CD4-positive, alpha-beta T cell treated with Interleukin-4 for 4 hours (primary cell): ENCODE results near the gene VIL1.

Source experiments
- DNase-seq: peaks from one replicate; pipeline ENCODE4 v3.0.0-alpha.2; 2020

Gene VIL1

DNA sequence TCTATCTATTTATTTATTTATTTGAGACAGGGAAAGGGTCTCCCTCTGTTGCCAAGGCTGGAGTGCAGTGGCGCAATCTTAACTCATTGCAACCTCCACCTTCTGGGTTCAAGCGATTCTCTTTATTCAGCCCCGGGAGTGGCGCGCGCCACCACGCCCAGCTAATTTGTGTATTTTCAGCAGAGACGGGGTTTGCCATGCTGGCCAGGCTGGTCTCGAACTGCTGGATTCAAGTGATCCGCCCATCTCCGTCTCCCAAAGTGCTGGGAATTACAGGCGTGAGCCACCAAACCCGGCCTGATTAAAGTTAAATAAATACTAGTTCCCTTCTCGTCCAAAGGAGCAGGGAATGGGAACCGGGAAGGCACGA is 23.5 kb upstream of the VIL1 start:
- no peak for DNase-seq

DNA sequence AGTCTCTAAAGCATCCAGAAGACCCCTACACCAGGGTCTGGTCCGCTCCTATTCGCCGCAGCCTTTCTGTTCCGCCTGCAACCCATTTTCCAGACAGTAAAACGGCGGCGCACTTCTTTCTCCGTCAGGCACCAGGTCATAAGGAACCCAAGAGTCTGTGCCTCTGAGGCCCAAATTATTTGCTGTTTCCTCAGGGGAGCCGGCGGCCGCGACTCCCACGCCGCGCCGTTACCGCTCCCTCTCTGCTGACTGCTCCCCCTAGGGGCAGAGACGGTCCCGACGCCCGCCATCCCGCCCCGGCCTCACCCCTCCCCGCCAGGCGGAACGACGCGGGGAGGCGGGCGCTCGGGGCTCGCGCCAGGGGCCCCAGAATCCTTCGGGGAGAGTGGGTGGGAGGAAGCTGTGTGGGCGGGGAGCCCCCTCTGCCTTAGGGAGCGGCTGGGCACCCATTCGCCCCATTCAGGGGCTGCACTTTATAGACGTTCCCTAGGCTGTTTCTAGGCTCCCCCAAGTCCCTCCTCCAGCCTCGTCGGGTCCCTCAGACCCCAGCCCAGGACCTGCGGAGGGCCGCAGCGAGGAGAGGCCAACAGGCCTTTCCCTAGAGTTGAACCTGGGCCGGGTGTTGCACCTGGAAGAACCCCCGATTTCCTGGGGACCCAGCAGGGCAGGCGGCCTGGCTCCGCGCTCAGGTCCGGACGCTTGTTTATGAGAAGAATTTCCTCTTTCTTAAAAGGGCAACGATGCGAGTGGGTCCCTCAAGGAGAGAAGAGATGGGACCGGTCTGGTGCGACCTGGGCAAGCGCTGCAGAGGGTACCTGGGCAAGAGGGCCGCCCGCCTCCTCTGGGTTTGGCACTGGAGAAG is 22.9 kb upstream of the VIL1 start:
- peak; percentile 97 for DNase-seq

DNA sequence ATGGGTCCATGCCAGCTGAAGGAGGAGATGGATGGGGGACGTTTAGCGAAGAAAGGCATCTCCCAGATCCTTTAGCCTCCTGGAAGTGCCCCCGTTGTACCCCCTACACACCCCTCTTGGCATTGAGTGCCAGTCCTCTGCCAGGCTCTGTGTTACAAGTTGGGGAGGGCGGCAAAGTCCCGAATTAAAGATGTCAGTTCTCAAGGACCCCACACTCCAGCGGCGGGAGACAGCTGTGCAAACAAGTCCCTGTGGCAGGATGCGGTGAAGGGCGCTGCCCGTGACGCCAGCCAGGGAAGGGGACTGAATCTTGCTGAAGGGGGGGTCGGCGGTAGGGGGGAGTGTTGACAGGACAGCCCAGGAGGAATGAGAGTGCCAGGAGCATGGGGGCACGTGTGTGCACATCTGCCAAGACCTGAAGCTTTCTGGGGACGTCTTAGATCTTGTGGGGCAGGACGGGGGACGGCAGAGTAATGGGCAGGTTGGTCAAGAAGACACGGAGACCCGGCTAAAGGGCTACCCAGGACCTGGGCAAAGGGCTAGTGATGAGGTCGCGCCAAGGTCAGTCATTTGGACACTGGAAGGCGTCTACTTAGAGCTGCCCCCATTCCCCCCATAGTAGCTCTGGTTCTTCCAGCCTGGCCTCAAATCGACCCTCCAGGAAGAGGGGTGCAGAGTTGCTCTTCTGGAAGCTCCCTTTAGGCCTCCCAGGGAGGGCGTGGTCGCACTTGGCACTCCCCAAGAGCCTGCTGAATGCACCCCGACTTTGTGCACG is 22.0 kb upstream of the VIL1 start:
- peak; percentile 79 for DNase-seq

DNA sequence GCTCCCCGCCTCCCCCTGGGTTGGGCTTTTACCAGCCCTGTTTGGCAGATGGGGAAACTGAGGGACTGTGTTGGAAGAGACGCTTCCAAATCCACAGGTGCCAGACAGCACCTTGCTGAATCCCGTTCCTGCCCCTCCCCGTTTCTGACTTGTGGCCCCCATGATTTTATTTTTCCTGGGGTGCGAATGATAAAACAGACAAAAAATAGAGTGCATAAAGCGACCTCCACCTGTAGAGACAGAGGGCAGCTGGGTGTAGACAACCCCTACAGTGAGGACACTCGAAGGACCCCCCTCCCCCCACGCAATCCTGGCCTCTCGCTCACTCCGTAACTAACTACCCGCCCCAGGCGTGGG is 21.5 kb upstream of the VIL1 start:
- DNase-seq = no peak

DNA sequence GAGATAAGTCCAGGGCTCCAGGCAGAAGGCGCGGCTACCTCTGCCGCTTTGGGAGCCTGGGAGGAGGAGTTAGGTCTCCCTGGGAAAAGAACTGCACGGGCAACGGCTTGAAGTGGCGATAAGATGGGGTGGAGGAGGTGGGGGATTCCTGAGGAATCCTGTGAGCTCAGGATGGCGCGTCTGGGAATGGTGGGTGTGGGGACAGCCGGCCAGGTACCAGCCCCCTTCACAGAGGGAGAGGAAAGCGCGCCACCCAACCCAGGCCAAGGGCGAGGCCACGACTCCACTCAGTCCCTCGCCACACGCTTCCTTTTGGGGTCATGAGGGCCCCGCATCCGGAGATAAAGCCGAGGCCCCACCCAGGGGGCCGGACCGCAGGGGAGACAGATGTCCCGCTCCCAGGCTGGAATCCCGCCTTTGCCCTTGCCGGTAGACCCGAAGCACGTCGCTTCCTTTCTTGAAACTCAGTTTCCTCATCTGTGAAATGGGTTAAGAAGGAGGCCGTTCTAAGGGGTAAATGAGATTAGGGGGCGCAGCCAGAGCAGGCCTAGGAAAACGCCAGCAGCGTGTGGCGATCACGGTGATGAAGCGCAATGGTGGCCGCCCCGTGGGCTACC is 21.0 kb upstream of the VIL1 start:
- peak; percentile 61 for DNase-seq

DNA sequence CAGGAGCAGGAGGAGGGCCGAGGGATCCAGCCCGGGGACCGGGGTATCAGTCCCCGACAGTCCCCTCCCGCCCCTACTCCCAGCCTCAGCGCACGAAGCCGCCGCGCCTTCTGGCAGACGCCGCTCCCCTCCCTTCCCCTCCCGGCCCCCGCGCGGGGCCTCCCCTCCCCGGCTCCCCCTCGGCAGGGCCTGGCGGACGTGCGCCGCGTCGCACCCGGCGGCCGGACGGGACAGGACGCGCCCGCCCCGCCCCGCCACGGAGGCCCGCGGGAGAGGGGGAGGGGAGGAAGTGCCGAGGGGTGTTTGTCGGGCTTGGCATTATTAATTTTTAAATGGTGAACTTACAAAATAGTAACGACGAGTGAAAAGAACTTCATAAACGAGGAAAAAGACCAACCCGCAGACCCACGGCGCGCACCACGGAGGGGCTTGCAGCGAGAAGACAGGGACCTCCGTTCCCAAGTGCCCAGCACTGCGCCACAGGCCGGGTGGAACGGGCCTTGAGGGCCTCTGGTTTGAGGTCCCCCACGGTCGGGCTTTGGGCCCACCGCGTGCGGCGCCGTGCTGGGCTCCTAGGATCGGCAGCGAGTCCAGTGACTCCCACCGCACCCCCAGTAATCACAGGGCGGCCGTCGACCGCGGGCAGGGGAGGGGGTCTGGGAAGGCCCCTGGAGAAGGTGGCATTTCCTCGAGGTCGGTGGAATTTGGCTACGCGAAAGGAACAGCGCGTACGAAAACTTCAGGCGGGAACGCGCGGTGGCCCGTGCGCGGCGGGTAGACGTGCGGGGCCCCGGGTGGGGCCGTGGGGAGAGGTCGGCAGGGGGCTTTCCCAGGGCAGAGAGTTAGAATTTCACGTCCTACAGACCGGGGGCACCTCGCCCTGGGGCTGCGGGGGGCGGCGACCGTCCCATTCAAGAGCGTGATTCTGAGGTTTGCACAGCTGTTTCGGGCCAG is 20.2 kb upstream of the VIL1 start:
- DNase-seq = peak; percentile 63

DNA sequence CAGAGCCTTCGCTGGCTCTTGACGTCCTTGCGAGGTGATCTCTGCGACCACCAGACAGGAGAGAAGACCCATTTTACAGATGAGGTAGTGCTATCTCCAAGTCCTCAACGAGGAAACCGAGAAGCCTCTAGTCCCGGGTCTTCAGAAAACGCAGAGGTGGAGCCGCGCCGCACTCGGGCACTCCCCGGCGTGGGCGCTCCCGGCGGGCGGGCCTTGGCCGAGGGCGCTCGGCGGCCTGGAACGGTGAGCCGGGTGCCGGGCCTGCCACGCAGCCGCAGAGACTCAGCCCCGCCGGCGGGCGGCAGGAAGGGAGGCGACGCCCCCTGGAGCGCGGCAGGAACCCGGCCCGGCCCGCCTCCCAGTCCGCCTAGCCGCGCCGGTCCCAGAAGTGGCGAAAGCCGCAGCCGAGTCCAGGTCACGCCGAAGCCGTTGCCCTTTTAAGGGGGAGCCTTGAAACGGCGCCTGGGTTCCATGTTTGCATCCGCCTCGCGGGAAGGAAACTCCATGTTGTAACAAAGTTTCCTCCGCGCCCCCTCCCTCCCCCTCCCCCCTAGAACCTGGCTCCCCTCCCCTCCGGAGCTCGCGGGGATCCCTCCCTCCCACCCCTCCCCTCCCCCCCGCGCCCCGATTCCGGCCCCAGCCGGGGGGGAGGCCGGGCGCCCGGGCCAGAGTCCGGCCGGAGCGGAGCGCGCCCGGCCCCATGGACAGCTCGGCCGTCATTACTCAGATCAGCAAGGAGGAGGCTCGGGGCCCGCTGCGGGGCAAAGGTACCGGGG is 19.3 kb upstream of the VIL1 start, which contains the start of gene CTDSP1:
CTDSP1 (plus strand) TSS at position 478 of the 776 bp plus-strand sequence; CDS start at position 701, 223 bp downstream.
- DNase-seq = peak; percentile 95

DNA sequence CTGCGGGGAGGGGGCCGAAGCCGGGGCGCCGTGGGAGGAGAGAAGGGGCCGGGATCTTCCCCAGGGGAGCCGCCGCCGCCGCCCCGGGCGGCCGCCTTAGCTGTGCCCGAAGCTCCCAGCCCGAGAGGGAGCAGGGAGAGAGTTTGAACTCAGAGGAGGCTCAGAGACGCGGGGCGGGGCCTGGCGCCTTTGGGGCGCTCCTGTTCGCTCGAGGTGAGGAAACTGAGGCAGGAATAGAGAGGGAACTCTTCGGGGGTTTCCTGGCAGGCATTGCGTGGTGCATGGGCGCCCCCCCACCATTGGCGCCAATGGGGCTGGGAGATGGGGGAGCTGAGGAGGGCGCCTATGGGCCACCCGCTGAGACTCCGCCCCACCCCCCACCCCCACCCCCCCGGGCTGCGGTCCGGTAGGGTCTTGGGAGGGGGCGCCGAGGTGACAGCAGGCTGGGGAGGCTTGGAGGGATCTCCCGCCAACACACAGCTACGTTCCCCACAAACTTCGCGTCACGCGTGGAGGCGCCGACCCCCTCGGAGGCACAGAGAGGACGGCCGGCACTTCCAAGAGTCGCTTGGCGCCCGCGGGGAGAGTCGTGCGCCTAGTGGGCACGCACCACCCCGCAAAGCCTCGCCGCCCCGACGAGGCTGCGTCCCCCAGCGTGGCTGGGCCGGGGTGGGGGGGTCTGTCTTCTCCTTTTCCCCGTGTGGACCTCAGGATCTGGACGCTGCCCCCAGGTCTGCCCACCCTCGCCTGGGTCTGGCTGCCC is 18.6 kb upstream of the VIL1 start:
- no peak for DNase-seq

DNA sequence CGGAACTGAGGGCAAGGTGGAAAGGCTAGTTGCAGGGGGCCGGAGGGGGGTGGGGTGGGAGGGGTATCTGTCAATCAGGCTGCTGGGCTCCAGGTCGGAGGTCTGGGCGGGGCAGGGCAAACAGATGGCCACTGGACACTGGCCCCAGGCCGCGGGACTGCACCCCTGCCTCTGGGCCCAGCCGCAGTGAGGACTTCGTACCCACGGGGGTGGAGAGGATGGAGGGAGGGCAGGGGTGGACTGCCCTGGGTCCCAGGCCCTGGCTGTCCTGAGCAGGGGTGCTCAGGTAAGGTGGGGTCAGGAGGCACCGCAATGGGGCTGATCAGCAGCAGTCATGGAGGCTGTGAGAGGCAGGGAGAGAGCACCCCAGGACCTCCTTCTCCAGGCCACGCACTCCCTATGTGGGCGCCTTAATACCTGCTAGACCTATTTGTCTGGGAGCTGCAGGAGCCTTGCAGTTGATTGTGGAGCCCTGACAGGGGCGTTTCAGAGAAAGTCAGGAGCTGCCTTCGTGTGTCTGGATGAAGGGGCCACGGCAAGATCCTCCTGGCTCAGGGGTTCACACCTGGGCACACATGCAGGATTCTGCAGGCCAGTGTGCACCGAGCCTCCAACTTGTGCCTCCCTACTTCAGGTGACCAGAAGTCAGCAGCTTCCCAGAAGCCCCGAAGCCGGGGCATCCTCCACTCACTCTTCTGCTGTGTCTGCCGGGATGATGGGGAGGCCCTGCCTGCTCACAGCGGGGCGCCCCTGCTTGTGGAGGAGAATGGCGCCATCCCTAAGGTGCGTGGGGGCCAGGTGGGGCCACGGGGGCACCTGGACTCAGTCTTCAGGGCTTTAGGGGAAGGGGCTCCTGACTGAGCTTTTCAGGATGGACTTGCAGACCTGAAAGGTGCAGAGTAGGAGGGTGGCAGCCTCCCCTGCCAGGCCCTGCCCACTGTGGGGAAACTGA is 17.7 kb upstream of the VIL1 start:
- DNase-seq = no peak

DNA sequence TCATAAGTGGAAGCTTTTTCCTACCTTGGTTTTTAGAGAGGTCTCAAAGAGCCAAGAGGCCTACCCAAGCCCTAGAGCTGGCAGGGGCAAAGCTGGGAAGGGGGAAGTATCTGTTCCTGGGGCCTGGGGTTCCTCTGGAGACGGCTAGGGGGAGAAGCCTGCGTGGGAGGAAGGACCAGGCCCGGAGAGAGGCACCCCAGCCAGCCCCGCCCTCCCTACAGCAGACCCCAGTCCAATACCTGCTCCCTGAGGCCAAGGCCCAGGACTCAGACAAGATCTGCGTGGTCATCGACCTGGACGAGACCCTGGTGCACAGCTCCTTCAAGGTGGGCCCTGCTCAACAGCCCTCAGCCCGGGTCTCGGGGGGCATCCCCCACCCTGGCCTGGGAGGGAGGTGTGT is 17.0 kb upstream of the VIL1 start:
- no peak for DNase-seq

DNA sequence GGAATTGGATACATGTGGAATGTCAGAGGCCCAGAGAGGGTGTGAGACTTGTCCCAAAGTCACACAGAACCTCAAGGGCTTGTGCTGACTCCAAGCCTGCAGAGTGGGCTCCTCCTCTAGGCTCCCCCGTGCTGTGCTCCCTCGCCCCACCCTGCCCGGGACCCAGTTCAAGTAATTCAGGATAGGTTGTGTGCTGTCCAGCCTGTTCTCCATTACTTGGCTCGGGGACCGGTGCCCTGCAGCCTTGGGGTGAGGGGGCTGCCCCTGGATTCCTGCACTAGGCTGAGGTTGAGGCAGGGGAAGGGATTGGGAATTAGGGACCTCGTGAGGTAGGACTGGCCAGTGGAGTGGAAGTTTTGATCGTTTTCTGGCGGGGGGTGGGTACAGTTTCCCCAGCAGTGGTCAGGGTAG is 16.4 kb upstream of the VIL1 start:
- no peak for DNase-seq

DNA sequence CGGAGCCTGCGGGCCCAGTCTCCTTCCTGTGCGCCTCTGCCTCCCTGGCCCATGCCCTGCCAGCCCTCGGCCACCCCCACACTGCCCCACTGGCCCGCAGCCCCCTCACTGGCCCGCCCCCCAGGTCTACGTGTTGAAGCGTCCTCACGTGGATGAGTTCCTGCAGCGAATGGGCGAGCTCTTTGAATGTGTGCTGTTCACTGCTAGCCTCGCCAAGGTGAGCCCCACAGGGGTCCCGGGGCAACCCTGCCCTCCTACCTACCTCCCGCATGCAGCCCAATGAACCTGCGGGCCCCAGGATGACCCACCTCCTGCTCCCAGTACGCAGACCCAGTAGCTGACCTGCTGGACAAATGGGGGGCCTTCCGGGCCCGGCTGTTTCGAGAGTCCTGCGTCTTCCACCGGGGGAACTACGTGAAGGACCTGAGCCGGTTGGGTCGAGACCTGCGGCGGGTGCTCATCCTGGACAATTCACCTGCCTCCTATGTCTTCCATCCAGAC is 16.0 kb upstream of the VIL1 start:
- no peak for DNase-seq

DNA sequence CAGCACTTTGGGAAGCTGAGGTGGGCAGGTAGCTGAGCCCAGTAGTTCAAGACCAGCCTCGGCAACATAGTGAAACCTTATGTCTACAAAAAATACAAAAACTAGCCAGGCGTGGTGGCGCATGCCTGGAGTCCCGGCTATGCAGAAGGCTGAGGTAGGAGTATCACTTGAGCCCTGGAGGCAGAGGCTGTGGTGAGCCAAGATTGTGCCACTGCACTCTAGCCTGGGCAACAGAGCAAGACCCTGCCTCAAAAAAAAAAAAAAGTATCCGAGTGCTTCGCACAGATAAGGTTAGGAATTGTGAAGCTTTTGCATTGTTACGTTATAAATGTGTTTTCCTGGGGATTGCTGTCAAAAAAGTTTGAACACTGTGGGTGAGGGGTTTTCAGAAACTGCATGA is 15.1 kb upstream of the VIL1 start:
- no peak for DNase-seq

DNA sequence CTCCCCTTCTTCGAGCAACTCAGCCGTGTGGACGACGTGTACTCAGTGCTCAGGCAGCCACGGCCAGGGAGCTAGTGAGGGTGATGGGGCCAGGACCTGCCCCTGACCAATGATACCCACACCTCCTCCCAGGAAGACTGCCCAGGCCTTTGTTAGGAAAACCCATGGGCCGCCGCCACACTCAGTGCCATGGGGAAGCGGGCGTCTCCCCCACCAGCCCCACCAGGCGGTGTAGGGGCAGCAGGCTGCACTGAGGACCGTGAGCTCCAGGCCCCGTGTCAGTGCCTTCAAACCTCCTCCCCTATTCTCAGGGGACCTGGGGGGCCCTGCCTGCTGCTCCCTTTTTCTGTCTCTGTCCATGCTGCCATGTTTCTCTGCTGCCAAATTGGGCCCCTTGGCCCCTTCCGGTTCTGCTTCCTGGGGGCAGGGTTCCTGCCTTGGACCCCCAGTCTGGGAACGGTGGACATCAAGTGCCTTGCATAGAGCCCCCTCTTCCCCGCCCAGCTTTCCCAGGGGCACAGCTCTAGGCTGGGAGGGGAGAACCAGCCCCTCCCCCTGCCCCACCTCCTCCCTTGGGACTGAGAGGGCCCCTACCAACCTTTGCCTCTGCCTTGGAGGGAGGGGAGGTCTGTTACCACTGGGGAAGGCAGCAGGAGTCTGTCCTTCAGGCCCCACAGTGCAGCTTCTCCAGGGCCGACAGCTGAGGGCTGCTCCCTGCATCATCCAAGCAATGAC is 14.4 kb upstream of the VIL1 start:
- no peak for DNase-seq

DNA sequence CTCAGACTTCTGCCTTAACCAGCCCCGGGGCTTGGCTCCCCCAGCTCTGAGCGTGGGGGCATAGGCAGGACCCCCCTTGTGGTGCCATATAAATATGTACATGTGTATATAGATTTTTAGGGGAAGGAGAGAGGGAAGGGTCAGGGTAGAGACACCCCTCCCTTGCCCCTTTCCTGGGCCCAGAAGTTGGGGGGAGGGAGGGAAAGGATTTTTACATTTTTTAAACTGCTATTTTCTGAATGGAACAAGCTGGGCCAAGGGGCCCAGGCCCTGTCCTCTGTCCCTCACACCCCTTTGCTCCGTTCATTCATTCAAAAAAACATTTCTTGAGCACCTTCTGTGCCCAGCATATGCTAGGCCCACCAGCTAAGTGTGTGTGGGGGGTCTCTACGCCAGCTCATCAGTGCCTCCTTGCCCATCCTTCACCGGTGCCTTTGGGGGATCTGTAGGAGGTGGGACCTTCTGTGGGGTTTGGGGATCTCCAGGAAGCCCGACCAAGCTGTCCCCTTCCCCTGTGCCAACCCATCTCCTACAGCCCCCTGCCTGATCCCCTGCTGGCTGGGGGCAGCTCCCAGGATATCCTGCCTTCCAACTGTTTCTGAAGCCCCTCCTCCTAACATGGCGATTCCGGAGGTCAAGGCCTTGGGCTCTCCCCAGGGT is 13.7 kb upstream of the VIL1 start:
- no peak for DNase-seq

DNA sequence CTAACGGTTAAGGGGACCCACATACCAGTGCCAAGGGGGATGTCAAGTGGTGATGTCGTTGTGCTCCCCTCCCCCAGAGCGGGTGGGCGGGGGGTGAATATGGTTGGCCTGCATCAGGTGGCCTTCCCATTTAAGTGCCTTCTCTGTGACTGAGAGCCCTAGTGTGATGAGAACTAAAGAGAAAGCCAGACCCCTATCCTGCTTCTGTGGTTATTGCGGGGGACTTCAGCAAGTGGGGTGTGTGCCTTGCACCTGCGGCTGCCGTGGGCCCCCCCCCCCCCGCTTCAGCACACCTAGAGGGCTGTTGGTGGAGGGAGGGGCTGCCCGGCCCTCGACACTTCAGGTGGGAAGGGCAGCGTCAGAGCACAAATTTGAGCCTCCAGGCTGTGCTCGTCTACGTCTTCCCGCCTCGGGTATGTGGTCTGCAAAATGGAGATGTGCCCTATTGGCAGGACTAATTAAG is 13.1 kb upstream of the VIL1 start:
- DNase-seq = no peak

DNA sequence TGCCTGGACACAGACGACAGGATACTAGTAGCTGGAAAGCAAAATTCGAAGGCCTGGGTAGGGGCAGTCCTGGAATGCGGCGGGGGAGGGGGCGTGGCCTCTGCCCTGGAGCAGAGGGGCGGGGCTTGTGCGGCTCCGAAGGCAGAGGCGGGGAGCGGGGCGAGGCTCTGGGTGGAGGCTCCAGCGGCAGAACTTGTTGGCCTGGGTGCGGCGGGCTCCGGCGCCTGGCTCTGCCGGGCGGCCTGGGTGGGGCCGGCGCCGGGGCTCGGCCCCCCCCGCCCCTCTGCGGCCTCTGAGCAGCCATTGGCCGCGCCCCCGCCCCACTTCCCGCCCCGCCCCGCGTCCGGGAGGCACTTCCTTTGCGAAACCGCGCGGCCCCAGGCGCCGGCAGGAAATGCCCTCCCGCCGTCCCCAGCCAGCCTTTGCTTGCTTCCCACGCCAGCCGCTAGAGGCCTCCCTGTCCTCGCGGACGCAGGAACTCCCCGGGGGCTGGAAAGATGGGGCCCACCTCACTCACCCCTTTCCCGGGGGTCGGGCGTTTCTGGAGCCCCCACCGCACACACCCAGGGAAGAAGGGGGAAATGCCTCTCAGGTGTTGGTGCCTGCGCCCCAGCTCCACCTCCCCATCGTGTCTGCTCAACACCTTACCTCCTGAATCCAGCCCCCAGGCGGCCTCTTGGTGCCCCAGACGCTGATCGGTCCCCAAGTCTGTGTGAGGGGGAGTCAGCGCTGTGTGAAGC is 12.5 kb upstream of the VIL1 start:
- DNase-seq = peak; percentile 95
